Endothelial cell of umbilical vein (primary cell): ENCODE data around the gene ORC2. TPM values are rescaled to one million over a fixed set of nuclear protein-coding genes. Genes with fewer than 3 reads are reported as not detected.

Experiments
- BruUV-seq: library from RNA; stranded (reverse); fragments of 400-500 nt; replicated peaks from 2 replicates; lab custom pipeline; 2021; lab: Mats Ljungman, UMichigan
- CTCF ChIA-PET: fragments of 300-600, 350-600 bp; sonication (Branson Sonifier 250); formaldehyde crosslinking; loops from one replicate; lab custom pipeline; 2021; ENCODE audit warnings: antibody characterized with exemption, inconsistent platforms; lab: Charles Lee
- POLR2A ChIA-PET: fragments of 300-600, 350-600 bp; sonication (Branson Sonifier 250); formaldehyde crosslinking; loops from one replicate; lab custom pipeline; 2021; ENCODE audit warnings: antibody characterized with exemption, inconsistent platforms; lab: Charles Lee
- DNase-seq: peaks from one replicate; pipeline ENCODE4 v3.0.0-alpha.2; 2011; ENCODE audit warnings: low read depth, low spot score
- FAIRE-seq: peaks from 2 replicates; lab custom pipeline; 2011; peaks lifted over from hg19 to GRCh38; lab: Jason Lieb, UNC
- H2AFZ ChIP-seq: 2 replicates; pipeline ENCODE4 v1.6.0; 2012; ENCODE audit warnings: low read depth, low read length, control low read depth, inconsistent platforms
- H3K27ac ChIP-seq: 2 replicates; pipeline ENCODE4 v1.5.1; 2011; ENCODE audit warnings: low read depth, mild to moderate bottlenecking, control low read depth, low read length, moderate library complexity; ENCODE audit not compliant: insufficient read depth
- H3K27me3 ChIP-seq, 2 experiments: 2 replicates each; pipeline versions ENCODE4 v1.6.0 to v1.6.1; 2011; ENCODE audit warnings: low read length in 2 of 2, mixed read lengths in 1 of 2; ENCODE audit not compliant: control insufficient read depth in 2 of 2, insufficient read depth in 2 of 2
- H3K36me3 ChIP-seq, 2 experiments: 2 replicates in 1 of 2; 3 replicates in 1 of 2; pipeline ENCODE4 v1.5.1; 2011; ENCODE audit warnings: low read length in 2 of 2, mild to moderate bottlenecking in 1 of 2, moderate library complexity in 1 of 2; ENCODE audit not compliant: control insufficient read depth in 2 of 2, insufficient read depth in 2 of 2; ENCODE audit errors: extremely low read depth in 1 of 2
- H3K4me1 ChIP-seq: 3 replicates; pipeline ENCODE4 v1.5.1; 2011; ENCODE audit warnings: mild to moderate bottlenecking, low read length; ENCODE audit not compliant: control insufficient read depth, insufficient read depth; ENCODE audit errors: extremely low read depth
- H3K4me2 ChIP-seq: 2 replicates; pipeline ENCODE4 v1.6.1; 2011; ENCODE audit warnings: low read length, control low read depth, mixed read lengths; ENCODE audit not compliant: insufficient read depth
- H3K4me3 ChIP-seq, 3 experiments: fragments of 200-600 bp in 1 of 3; sonication (generic), shearing (Covaris generic) in 1 of 3; replicated peaks in 1 of 3; 2 replicates each; pipeline ENCODE4 v1.5.1; 2011 to 2016; ENCODE audit warnings: control low read depth in 3 of 3, low read length in 3 of 3, mild to moderate bottlenecking in 2 of 3, inconsistent platforms in 1 of 3, low read depth in 1 of 3, moderate library complexity in 1 of 3; ENCODE audit not compliant: insufficient read depth in 1 of 3
- H3K79me2 ChIP-seq: 2 replicates; pipeline ENCODE4 v1.6.0; 2012; ENCODE audit warnings: low read length, inconsistent platforms; ENCODE audit not compliant: control insufficient read depth, insufficient read depth
- H3K9ac ChIP-seq: replicated peaks from 2 replicates; pipeline ENCODE3; 2011; ENCODE audit warnings: low read length, control low read depth; ENCODE audit not compliant: insufficient read depth; ENCODE audit errors: extremely low read depth
- H3K9me1 ChIP-seq: replicated peaks from 3 replicates; pipeline ENCODE4 v1.6.0; 2011; ENCODE audit warnings: mild to moderate bottlenecking, low read length; ENCODE audit not compliant: control insufficient read depth, insufficient read depth; ENCODE audit errors: extremely low read depth
- H3K9me3 ChIP-seq: replicated peaks from 2 replicates; pipeline ENCODE4 v1.5.1; 2012; ENCODE audit warnings: low read length, inconsistent platforms; ENCODE audit not compliant: control insufficient read depth, insufficient read depth
- H4K20me1 ChIP-seq: replicated peaks from 2 replicates; pipeline ENCODE3; 2011; ENCODE audit warnings: mild to moderate bottlenecking, low read length; ENCODE audit not compliant: control insufficient read depth, insufficient read depth; ENCODE audit errors: extremely low read depth
- EZH2 ChIP-seq: IDR thresholded peaks from 2 replicates; pipeline ENCODE4 v1.6.1; 2012; ENCODE audit warnings: borderline replicate concordance, low read depth, mild to moderate bottlenecking, moderate library complexity, low read length, inconsistent platforms; ENCODE audit not compliant: severe bottlenecking
- FOS ChIP-seq: IDR thresholded peaks from 2 replicates; pipeline ENCODE4 v1.6.1; 2011; ENCODE audit warnings: mild to moderate bottlenecking, low read length, moderate library complexity, borderline replicate concordance; ENCODE audit not compliant: insufficient read depth
- GATA2 ChIP-seq: IDR thresholded peaks from 2 replicates; pipeline ENCODE4 v1.7.0; 2011; ENCODE audit warnings: low read depth, mild to moderate bottlenecking, moderate library complexity, mixed read lengths, low read length; ENCODE audit not compliant: insufficient read length, insufficient read depth
- JUN ChIP-seq: IDR thresholded peaks from 2 replicates; pipeline ENCODE4 v1.6.1; 2011; ENCODE audit warnings: borderline replicate concordance, low read depth; ENCODE audit not compliant: insufficient read length, insufficient read depth
- MYC ChIP-seq: IDR thresholded peaks from one replicate; pipeline ENCODE4 v1.6.1; 2011; ENCODE audit warnings: mild to moderate bottlenecking, low read depth, low read length
- POLR2A ChIP-seq: IDR thresholded peaks from 2 replicates; pipeline ENCODE4 v1.6.1; 2012; ENCODE audit warnings: low read depth, mild to moderate bottlenecking, control low read depth, low read length
- POLR2AphosphoS5 ChIP-seq: IDR thresholded peaks from 2 replicates; pipeline ENCODE4 v1.6.1; 2012; ENCODE audit warnings: low read depth, mild to moderate bottlenecking, control low read depth, low read length, moderate library complexity; ENCODE audit not compliant: insufficient read depth
- dilution Hi-C: fragments of 300-500 bp; cut with MboI; formaldehyde crosslinking; loops from one replicate; pipeline ENCODE4 v1.15.0; 2019; ENCODE audit warnings: low sequenced_read_pairs; ENCODE audit not compliant: extremely low pct_ligation_motif_present
- intact Hi-C: fragments of 100-400 bp; cut with micrococcal nuclease; formaldehyde crosslinking; loops from one replicate; pipeline ENCODE4 v1.10.0; 2022
- polyA plus RNA-seq, 4 experiments: library from polyadenylated mRNA; depleted of rRNA in 3 of 4; stranded (reverse) in 3 of 4; unstranded in 1 of 4; fragments of >200 nt; gene quantifications; 2 replicates each; pipeline versions ENCODE4 v1.2.1 to v1.2.3, GENCODE V29; 2011 to 2012; ENCODE audit warnings: missing spikeins in 1 of 4
- total RNA-seq: library from RNA; stranded (reverse); gene quantifications from 2 replicates; pipeline ENCODE4 v1.2.3, GENCODE V29; 2021
- TF ChIP-seq, protein P1 (sequence below), 2 donors: IDR thresholded peaks; 1 replicate in 1 of 2; 2 replicates in 1 of 2; pipeline ENCODE4 v1.5.1; 2011; ENCODE audit warnings: low read length in 2 of 2, mild to moderate bottlenecking in 2 of 2, moderate library complexity in 2 of 2, control low read depth in 1 of 2, inconsistent platforms in 1 of 2, low read depth in 1 of 2; ENCODE audit not compliant: insufficient read depth in 1 of 2; ENCODE audit errors: extremely low read depth in 1 of 2
- TF ChIP-seq, protein P2 (sequence below): IDR thresholded peaks from 2 replicates; pipeline ENCODE4 v1.6.1; 2011; ENCODE audit not compliant: insufficient read depth, insufficient read length

ORC2 gene
- total and polyA plus RNA-seq, 2 donors (not counting 3 experiments of a cell fraction or from before 2014, with no cell fraction given), result 4.2 to 45.4 TPM

- H3K9me1 ChIP-seq, result no peaks in the 10 kb centered on the region
- H3K79me2 ChIP-seq, result no peaks in the 10 kb centered on the region
- H3K9ac ChIP-seq, result no peak overlapping the region
- H2AFZ ChIP-seq, result no peak overlapping the region
- BruUV-seq, result no TSS peak
- TF ChIP-seq POLR2AphosphoS5 (no peak), POLR2A (no peak), MYC (no peak), JUN (no peak)
- TF ChIP-seq, protein P1, sequence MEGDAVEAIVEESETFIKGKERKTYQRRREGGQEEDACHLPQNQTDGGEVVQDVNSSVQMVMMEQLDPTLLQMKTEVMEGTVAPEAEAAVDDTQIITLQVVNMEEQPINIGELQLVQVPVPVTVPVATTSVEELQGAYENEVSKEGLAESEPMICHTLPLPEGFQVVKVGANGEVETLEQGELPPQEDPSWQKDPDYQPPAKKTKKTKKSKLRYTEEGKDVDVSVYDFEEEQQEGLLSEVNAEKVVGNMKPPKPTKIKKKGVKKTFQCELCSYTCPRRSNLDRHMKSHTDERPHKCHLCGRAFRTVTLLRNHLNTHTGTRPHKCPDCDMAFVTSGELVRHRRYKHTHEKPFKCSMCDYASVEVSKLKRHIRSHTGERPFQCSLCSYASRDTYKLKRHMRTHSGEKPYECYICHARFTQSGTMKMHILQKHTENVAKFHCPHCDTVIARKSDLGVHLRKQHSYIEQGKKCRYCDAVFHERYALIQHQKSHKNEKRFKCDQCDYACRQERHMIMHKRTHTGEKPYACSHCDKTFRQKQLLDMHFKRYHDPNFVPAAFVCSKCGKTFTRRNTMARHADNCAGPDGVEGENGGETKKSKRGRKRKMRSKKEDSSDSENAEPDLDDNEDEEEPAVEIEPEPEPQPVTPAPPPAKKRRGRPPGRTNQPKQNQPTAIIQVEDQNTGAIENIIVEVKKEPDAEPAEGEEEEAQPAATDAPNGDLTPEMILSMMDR (IDR thresholded peaks at IDR 0.05; ENCODE audit: extremely low read depth in 1 of 2, insufficient read depth in 1 of 2, low read depth in 1 of 2, low read length in 2 of 2), result no peak
- FAIRE-seq (no peak), DNase-seq (no peak)
- ChIA-PET POLR2A (no interaction called here), CTCF (no interaction called here)
- intact Hi-C loops (no loop called here), dilution Hi-C loops (no loop called here)
- H3K4me1 ChIP-seq, result peaks cover 11% of the 10 kb centered on the region
- no peak overlapping the region for H3K4me3 ChIP-seq
- no peaks in the 10 kb centered on the region for H3K36me3 ChIP-seq
- H4K20me1 ChIP-seq, result no peaks in the 10 kb centered on the region
- H3K4me2 ChIP-seq, result no peak overlapping the region
- H3K27me3 ChIP-seq, result no peaks in the 10 kb centered on the region
- no peaks in the 10 kb centered on the region for H3K9me3 ChIP-seq
- no peak overlapping the region for H3K27ac ChIP-seq
Observed at GRCh38 chr2:200968735-200969134, 5.3 kb upstream of the ORC2 start.

DNA sequence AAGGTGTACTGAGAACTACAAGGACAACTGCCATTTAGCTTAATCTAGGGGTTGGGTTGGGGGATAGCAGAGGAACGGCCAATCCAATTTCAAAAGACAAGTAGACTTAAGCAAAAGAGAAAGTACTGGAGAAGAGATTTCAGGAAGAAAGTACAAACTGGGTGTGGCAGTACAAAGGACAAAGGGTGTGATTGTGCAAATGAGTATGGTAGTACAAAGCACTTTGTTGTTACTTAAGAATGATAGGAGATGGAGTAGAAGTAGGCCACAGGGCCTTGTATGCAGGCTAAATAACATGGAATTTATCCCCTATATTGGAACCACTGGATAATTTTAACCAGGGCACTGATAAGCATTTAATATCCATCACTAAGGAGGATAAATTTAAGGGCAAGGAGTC, 4.7 kb upstream of the ORC2 start:
- H4K20me1 ChIP-seq, result no peaks in the 10 kb centered on the region
- intact Hi-C loops, result no loop called here
- peaks cover 11% of the 10 kb centered on the region for H3K4me1 ChIP-seq
- POLR2A ChIA-PET, result no interaction called here
- dilution Hi-C loops, result no loop called here
- H3K4me3 ChIP-seq, result no peak overlapping the region
- BruUV-seq, result no TSS peak
- FAIRE-seq, result no peak
- H3K79me2 ChIP-seq, result peaks cover under 1% of the 10 kb centered on the region
- CTCF ChIA-PET, result interaction anchor here (1.3 to 3.6 kb wide), 4 partner anchors 101 to 255 kb away, joined by 3 to 31 read pairs (median 9); partner anchors contain the start of gene CASP10
- no peaks in the 10 kb centered on the region for H3K9me1 ChIP-seq
- no peak overlapping the region for H3K9ac ChIP-seq
- no peak overlapping the region for H3K4me2 ChIP-seq
- H3K27me3 ChIP-seq, result no peaks in the 10 kb centered on the region
- H3K9me3 ChIP-seq, result no peaks in the 10 kb centered on the region
- no peak overlapping the region for H2AFZ ChIP-seq
- no peak for TF ChIP-seq EZH2
- TF ChIP-seq, protein P1 (IDR thresholded peaks at IDR 0.05; ENCODE audit: extremely low read depth in 1 of 2, insufficient read depth in 1 of 2, low read depth in 1 of 2, low read length in 2 of 2), result no peak
- no peak for TF ChIP-seq JUN
- TF ChIP-seq, protein P2, sequence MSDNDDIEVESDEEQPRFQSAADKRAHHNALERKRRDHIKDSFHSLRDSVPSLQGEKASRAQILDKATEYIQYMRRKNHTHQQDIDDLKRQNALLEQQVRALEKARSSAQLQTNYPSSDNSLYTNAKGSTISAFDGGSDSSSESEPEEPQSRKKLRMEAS, result no peak
- no peak for TF ChIP-seq POLR2A
- TF ChIP-seq GATA2, result no peak
- TF ChIP-seq POLR2AphosphoS5, result no peak
- no peak for TF ChIP-seq MYC
- no peak for TF ChIP-seq FOS
- H3K27ac ChIP-seq, result no peak overlapping the region
- no peaks in the 10 kb centered on the region for H3K36me3 ChIP-seq
- no peak for DNase-seq
